Hepatocyte (in vitro differentiated cells): ENCODE data around the gene OR2J1. TPM values are rescaled to one million over a fixed set of nuclear protein-coding genes. Genes with fewer than 3 reads are reported as not detected.

Source experiments
- DNase-seq: peaks from one replicate; pipeline ENCODE4 v3.0.0-alpha.2; 2016; ENCODE audit warnings: low spot score
- H2AFZ ChIP-seq: fragments of 200-600 bp; sonication (generic); 2 replicates; pipeline ENCODE4 v1.6.0; 2016; ENCODE audit warnings: antibody characterized with exemption, mild to moderate bottlenecking
- H3K27ac ChIP-seq: fragments of 200-600 bp; sonication (generic); 2 replicates; pipeline ENCODE4 v1.5.1; 2016; ENCODE audit warnings: mild to moderate bottlenecking
- H3K27me3 ChIP-seq: fragments of 200-600 bp; sonication (generic); 2 replicates; pipeline ENCODE4 v1.6.1; 2016
- H3K36me3 ChIP-seq: fragments of 200-600 bp; sonication (generic); replicated peaks from 2 replicates; pipeline ENCODE4 v1.5.1; 2016; ENCODE audit warnings: low read depth; ENCODE audit not compliant: insufficient read depth
- H3K4me1 ChIP-seq: fragments of 200-600 bp; sonication (generic); 2 replicates; pipeline ENCODE4 v1.5.1; 2016; ENCODE audit warnings: mild to moderate bottlenecking, moderate library complexity; ENCODE audit not compliant: insufficient read depth
- H3K4me2 ChIP-seq: fragments of 200-600 bp; sonication (generic); 2 replicates; pipeline ENCODE4 v1.6.0; 2016
- H3K4me3 ChIP-seq: fragments of 200-600 bp; sonication (generic); 2 replicates; pipeline ENCODE4 v1.5.1; 2016; ENCODE audit warnings: mild to moderate bottlenecking
- H3K79me2 ChIP-seq: fragments of 200-600 bp; sonication (generic); 2 replicates; pipeline ENCODE4 v1.6.0; 2017; ENCODE audit warnings: mild to moderate bottlenecking
- H3K9me2 ChIP-seq: fragments of 200-600 bp; sonication (generic); replicated peaks from 2 replicates; pipeline ENCODE4 v1.6.0; 2017; ENCODE audit warnings: mild to moderate bottlenecking; ENCODE audit not compliant: insufficient read depth
- H3K9me3 ChIP-seq: fragments of 200-600 bp; sonication (generic); 2 replicates; pipeline ENCODE4 v1.5.1; 2016; ENCODE audit warnings: low read depth, mild to moderate bottlenecking
- H4K20me1 ChIP-seq: fragments of 200-600 bp; sonication (generic); 2 replicates; pipeline ENCODE4 v1.6.0; 2016; ENCODE audit warnings: mild to moderate bottlenecking; ENCODE audit not compliant: insufficient read depth, poor library complexity, severe bottlenecking
- EZH2 ChIP-seq: fragments of 200-600 bp; sonication (generic); IDR thresholded peaks from 2 replicates; pipeline ENCODE4 v1.6.1; 2016; ENCODE audit warnings: antibody characterized with exemption, mild to moderate bottlenecking, borderline replicate concordance
- EZH2phosphoT487 ChIP-seq: fragments of 200-600 bp; sonication (generic); IDR thresholded peaks from one replicate; pipeline ENCODE4 v1.6.1; 2018; ENCODE audit warnings: antibody characterized with exemption, mild to moderate bottlenecking, low read depth, moderate library complexity; ENCODE audit not compliant: unreplicated experiment, severe bottlenecking
- WGBS: methylation state at CpG from one replicate; pipeline ENCODE4 v1.1.6; 2016; ENCODE audit warnings: low lambda C conversion rate; ENCODE audit errors: missing lambda C conversion rate; 5-methylcytosine and 5-hydroxymethylcytosine counted together
- polyA plus RNA-seq: library from polyadenylated mRNA; unstranded; fragments of >200 nt; fragmentation: Nextera tagmentation; extraction: Ambion mirVana; gene quantifications from 2 replicates; pipeline ENCODE4 v1.2.1, GENCODE V29; 2016
- total RNA-seq: library from RNA; depleted of rRNA; stranded (reverse); fragments of >200 nt; gene quantifications from 2 replicates; pipeline ENCODE4 v1.2.3, GENCODE V29; 2014
- TF ChIP-seq, protein P1 (sequence below): fragments of 200-600 bp; sonication (generic); IDR thresholded peaks from 2 replicates; pipeline ENCODE4 v1.5.1; 2016; ENCODE audit warnings: antibody characterized with exemption, mild to moderate bottlenecking; ENCODE audit not compliant: poor library complexity

Gene OR2J1
- not detected in 2 replicates for total RNA-seq
- not detected in 2 replicates for polyA plus RNA-seq

DNA sequence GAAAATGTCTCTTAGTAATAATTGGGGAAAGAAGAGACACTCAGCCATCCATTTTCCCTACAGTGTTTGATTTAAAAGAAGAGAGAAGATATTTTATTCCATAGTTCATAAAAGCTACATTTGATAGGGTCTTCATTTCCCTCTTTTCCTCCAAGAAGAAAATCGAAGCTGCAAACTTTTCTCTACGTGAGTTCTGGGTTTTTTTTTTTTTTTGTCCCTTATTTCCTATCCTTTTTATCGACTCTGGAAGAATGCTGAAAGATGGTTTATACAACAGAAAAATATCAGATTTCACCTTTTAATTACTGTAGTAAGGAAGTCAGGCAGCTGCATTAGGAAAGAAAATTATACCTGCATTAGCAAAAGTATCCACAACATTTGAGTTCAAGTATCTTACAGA, at the start of gene OR2J1:
Gene OR2J1 (plus strand): TSS at position 301 of the 400 bp plus-strand sequence. CDS start 1,453 bp downstream, outside the sequence.
- Histone ChIP-seq H3K4me2 (no peak within 1 kb of the TSS), H3K79me2 (no peaks in the 10 kb centered on the region), H3K4me1 (no peaks in the 10 kb centered on the region), H3K27me3 (no peaks in the 10 kb centered on the region), H3K9me3 (no peaks in the 10 kb centered on the region), H3K27ac (no peak within 1 kb of the TSS), H4K20me1 (no peaks in the 10 kb centered on the region), H3K9me2 (no peaks in the 10 kb centered on the region), H3K36me3 (no peaks in the 10 kb centered on the region), H3K4me3 (no peak within 1 kb of the TSS), H2AFZ (no peak within 1 kb of the TSS)
- DNase-seq: no peak
- TF ChIP-seq EZH2phosphoT487 (no peak), EZH2 (no peak)
- TF ChIP-seq, protein P1, sequence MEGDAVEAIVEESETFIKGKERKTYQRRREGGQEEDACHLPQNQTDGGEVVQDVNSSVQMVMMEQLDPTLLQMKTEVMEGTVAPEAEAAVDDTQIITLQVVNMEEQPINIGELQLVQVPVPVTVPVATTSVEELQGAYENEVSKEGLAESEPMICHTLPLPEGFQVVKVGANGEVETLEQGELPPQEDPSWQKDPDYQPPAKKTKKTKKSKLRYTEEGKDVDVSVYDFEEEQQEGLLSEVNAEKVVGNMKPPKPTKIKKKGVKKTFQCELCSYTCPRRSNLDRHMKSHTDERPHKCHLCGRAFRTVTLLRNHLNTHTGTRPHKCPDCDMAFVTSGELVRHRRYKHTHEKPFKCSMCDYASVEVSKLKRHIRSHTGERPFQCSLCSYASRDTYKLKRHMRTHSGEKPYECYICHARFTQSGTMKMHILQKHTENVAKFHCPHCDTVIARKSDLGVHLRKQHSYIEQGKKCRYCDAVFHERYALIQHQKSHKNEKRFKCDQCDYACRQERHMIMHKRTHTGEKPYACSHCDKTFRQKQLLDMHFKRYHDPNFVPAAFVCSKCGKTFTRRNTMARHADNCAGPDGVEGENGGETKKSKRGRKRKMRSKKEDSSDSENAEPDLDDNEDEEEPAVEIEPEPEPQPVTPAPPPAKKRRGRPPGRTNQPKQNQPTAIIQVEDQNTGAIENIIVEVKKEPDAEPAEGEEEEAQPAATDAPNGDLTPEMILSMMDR: no peak
- WGBS: 80% methylated on average over 3 of the region's 3 CpGs

DNA sequence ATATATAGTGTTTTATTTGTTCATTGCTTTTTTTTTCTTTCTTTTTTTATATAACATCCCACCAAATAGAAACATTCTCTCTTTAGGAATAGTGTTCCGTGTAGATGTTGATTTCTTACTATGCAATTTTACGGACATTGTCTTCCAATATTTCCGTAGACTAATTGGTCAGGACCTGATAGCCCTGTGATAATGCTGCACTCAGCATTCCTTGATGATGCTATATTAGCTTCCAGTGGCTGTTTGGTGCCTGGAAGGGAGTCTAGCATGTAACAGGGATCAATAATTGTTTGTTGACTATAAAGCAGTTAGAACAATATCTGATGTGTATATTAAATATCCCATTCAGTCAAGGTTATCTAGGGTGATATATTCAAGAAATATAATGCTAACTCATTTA, 47.6 kb upstream of the OR2J1 start:
- peaks cover 8% of the 10 kb centered on the region for H3K27me3 ChIP-seq
- H4K20me1 ChIP-seq: no peaks in the 10 kb centered on the region
- H3K4me3 ChIP-seq: no peak overlapping the region
- no peaks in the 10 kb centered on the region for H3K4me1 ChIP-seq
- H3K27ac ChIP-seq: no peak overlapping the region
- no peak overlapping the region for H2AFZ ChIP-seq
- no peaks in the 10 kb centered on the region for H3K9me2 ChIP-seq
- H3K36me3 ChIP-seq: no peaks in the 10 kb centered on the region
- no peaks in the 10 kb centered on the region for H3K9me3 ChIP-seq
- no peak for DNase-seq
- H3K79me2 ChIP-seq: no peaks in the 10 kb centered on the region
- TF ChIP-seq EZH2: no peak
- TF ChIP-seq, protein P1: no peak
- TF ChIP-seq EZH2phosphoT487: no peak
- WGBS: 85% methylated on average over 3 of the region's 3 CpGs
- no peak overlapping the region for H3K4me2 ChIP-seq

DNA sequence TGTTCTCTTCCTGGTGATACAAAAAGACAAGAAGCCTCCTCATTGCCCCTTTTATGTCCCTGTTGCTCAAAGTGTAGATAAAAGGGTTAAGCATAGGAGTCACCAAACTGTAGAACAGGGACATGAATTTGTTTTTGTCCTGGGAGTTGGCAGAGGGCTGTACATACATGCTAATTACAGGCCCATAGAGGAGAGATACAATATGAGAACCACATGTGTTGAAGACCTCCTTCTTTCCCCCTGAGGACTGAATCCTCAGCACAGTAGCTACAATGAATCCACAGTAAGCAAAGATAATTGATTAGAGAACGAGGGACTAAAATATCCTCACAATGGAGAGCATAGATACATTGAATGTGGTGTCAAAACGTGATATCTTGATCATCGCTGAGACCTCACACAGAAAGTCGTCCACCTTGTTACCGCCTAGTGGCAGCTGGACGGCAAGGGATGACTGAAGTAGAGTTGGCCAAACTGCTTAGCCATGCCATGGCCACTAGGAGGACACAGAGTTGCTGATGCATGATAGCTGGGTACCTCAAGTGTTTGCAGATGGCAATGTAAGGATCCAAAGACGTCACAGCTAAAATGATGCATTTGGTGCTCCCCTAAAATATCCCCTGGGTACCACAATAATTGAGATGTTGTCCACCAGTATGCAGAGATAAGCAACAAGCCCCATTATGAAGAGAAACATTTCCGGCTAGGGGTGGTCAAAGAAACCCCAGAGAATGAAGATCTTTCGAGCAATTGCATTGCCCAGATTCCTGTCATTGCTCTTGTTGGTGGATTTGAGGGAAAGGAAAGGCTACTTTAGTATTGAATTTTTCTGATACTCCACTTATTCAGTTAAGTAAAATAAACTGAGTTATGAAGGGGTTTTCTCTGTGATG, 27.2 kb upstream of the OR2J1 start:
- no peaks in the 10 kb centered on the region for H3K79me2 ChIP-seq
- H3K9me3 ChIP-seq: no peaks in the 10 kb centered on the region
- no peak overlapping the region for H3K27ac ChIP-seq
- no peak overlapping the region for H3K4me2 ChIP-seq
- no peaks in the 10 kb centered on the region for H4K20me1 ChIP-seq
- H3K27me3 ChIP-seq: no peaks in the 10 kb centered on the region
- H3K36me3 ChIP-seq: no peaks in the 10 kb centered on the region
- no peak for TF ChIP-seq EZH2phosphoT487
- TF ChIP-seq, protein P1: peak; percentile 42
- no peak for TF ChIP-seq EZH2
- 44% methylated on average over 9 of the region's 9 CpGs for WGBS
- no peak overlapping the region for H2AFZ ChIP-seq
- H3K9me2 ChIP-seq: no peaks in the 10 kb centered on the region
- H3K4me3 ChIP-seq: no peak overlapping the region
- no peaks in the 10 kb centered on the region for H3K4me1 ChIP-seq
- DNase-seq: peak; percentile 59
